Endodermal cell (in vitro differentiated cells): ENCODE data around the gene CFAP92. TPM values are rescaled to one million over a fixed set of nuclear protein-coding genes. Genes with fewer than 3 reads are reported as not detected.
"Not testable (repeated sequence)": the region's sequence is repeated elsewhere in the genome, so short reads cannot be mapped to it uniquely, and the experiment has no call there.

Experiments
- DNase-seq: peaks from one replicate; pipeline ENCODE4 v3.0.0-alpha.2; 2017
- H3K27ac ChIP-seq: 2 replicates; pipeline ENCODE4 v1.5.1; 2013; ENCODE audit warnings: mild to moderate bottlenecking, low read depth, low read length, moderate library complexity
- H3K27me3 ChIP-seq: 2 replicates; pipeline ENCODE4 v1.6.1; 2013; ENCODE audit warnings: mild to moderate bottlenecking, low read length, moderate library complexity; ENCODE audit not compliant: insufficient read depth, control insufficient read depth, poor library complexity, severe bottlenecking
- H3K36me3 ChIP-seq: 2 replicates; pipeline ENCODE4 v1.7.0; 2013; ENCODE audit warnings: mild to moderate bottlenecking, low read length, moderate library complexity; ENCODE audit not compliant: control insufficient read depth, insufficient read depth
- H3K4me1 ChIP-seq: one replicate; pipeline ENCODE4 v1.7.0; 2013; ENCODE audit warnings: low read length; ENCODE audit not compliant: control insufficient read depth, insufficient read depth
- H3K4me3 ChIP-seq: 2 replicates; pipeline ENCODE4 v1.5.1; 2013; ENCODE audit warnings: mild to moderate bottlenecking, low read length, moderate library complexity
- H3K9ac ChIP-seq: 2 replicates; pipeline ENCODE4 v1.6.1; 2013; ENCODE audit warnings: mild to moderate bottlenecking, low read length, moderate library complexity; ENCODE audit not compliant: poor library complexity, severe bottlenecking; ENCODE audit errors: extremely low read depth
- H3K9me3 ChIP-seq: 2 replicates; pipeline ENCODE4 v1.6.1; 2013; ENCODE audit warnings: mild to moderate bottlenecking, low read length, moderate library complexity; ENCODE audit not compliant: control insufficient read depth
- H3K27ac Mint-ChIP-seq: 2 replicates; pipeline ENCODE4 v1.8.0; 2020; ENCODE audit warnings: mixed read lengths
- H3K27me3 Mint-ChIP-seq: 2 replicates; pipeline ENCODE4 v1.8.0; 2021; ENCODE audit warnings: mild to moderate bottlenecking, mixed read lengths; ENCODE audit not compliant: insufficient read depth
- H3K36me3 Mint-ChIP-seq: 2 replicates; pipeline ENCODE4 v1.8.0; 2020; ENCODE audit warnings: low read depth, mixed read lengths
- H3K4me1 Mint-ChIP-seq: 2 replicates; pipeline ENCODE4 v1.8.0; 2020; ENCODE audit warnings: mixed read lengths
- H3K4me3 Mint-ChIP-seq: 2 replicates; pipeline ENCODE4 v1.8.0; 2020; ENCODE audit warnings: mild to moderate bottlenecking, moderate library complexity, mixed read lengths
- H3K9me3 Mint-ChIP-seq: 2 replicates; pipeline ENCODE4 v1.8.0; 2020; ENCODE audit warnings: mild to moderate bottlenecking, mixed read lengths
- WGBS, 2 experiments: methylation state at CpG; one replicate each; pipeline versions ENCODE4 v1.1.5 to v1.1.7; 2013; ENCODE audit warnings: missing lambda C conversion rate in 2 of 2, mixed read lengths in 1 of 2; ENCODE audit not compliant: insufficient coverage in 1 of 2, insufficient read length in 1 of 2; 5-methylcytosine and 5-hydroxymethylcytosine counted together
- total RNA-seq, 2 donors: library from RNA; stranded (reverse); fragmentation: NEBNext Ultra II Directional in 1 of 2; extraction: Animal tissue kit (Norgen Biotek cat#: 25700) in 1 of 2; gene quantifications; 2 replicates in 1 of 2; 3 replicates in 1 of 2; pipeline ENCODE4 v1.2.1, GENCODE V29; 2021
- TF ChIP-seq, protein P1 (sequence below): fragments of 200-600 bp; sonication (generic); conservative IDR thresholded peaks from 2 replicates; pipeline ENCODE4 v1.5.0; 2021; ENCODE audit warnings: antibody characterized with exemption, mild to moderate bottlenecking

The CFAP92 gene
- total RNA-seq, 2 donors from 2014 or later = 1.3 to 3.0 TPM

DNA sequence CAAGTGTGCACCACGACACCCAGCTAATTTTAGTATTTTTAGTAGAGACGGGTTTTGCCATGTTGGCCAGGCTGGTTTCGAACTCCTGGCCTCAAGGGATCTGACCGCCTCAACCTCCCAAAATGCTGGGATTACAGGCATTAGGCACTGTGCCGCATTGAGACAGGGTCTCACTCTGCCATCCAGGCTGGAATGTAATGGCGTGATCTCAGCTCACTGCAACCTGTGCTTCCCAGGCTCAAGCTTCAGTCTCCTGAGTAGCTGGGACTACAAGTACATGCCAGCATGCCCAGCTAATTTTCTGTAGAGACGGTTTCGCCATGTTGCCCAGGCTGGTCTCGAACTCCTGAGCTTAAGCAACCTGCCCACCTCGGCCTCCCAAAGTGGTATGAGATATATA is 62.8 kb downstream of the CFAP92 start:
- H3K9me3 ChIP-seq = peaks cover 20% of the 10 kb centered on the region
- Mint-ChIP-seq H3K9me3 (peaks cover 27% of the 10 kb centered on the region), H3K36me3 (no peaks in the 10 kb centered on the region), H3K4me3 (no peak overlapping the region), H3K27ac (no peak overlapping the region), H3K27me3 (peaks cover 14% of the 10 kb centered on the region), H3K4me1 (no peaks in the 10 kb centered on the region)
- H3K4me3 ChIP-seq = no peak overlapping the region
- no peak for DNase-seq
- H3K36me3 ChIP-seq = no peaks in the 10 kb centered on the region
- H3K4me1 ChIP-seq = no peaks in the 10 kb centered on the region
- H3K27ac ChIP-seq = no peak overlapping the region
- H3K27me3 ChIP-seq = peaks cover 7% of the 10 kb centered on the region
- TF ChIP-seq, protein P1, sequence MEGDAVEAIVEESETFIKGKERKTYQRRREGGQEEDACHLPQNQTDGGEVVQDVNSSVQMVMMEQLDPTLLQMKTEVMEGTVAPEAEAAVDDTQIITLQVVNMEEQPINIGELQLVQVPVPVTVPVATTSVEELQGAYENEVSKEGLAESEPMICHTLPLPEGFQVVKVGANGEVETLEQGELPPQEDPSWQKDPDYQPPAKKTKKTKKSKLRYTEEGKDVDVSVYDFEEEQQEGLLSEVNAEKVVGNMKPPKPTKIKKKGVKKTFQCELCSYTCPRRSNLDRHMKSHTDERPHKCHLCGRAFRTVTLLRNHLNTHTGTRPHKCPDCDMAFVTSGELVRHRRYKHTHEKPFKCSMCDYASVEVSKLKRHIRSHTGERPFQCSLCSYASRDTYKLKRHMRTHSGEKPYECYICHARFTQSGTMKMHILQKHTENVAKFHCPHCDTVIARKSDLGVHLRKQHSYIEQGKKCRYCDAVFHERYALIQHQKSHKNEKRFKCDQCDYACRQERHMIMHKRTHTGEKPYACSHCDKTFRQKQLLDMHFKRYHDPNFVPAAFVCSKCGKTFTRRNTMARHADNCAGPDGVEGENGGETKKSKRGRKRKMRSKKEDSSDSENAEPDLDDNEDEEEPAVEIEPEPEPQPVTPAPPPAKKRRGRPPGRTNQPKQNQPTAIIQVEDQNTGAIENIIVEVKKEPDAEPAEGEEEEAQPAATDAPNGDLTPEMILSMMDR = no peak
- 91 to 97% methylated on average over 6 to 9 of the region's 10 CpGs for WGBS, 2 experiments
- H3K9ac ChIP-seq = no peak overlapping the region

DNA sequence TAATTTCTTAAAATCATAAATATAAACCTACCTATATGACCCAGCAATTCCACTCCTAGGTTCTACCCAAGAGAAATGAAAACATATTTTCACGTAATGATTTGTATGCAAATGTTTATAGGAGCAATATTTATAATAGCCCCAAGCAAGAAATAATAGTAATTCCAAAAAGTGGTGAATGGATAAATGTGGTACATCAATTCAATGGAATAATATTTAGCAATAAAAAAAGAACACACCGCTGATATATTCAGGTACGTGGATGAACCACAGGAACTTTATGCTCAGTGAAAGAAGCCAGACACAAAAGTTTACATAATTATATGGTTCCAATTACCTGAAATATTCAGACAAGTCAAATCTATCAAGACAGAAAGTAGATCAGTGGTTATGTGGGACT is 64.5 kb downstream of the CFAP92 start:
- Mint-ChIP-seq H3K4me3 (no peak overlapping the region), H3K9me3 (peaks cover 44% of the 10 kb centered on the region), H3K4me1 (no peaks in the 10 kb centered on the region), H3K27ac (no peak overlapping the region), H3K36me3 (peaks cover 4% of the 10 kb centered on the region), H3K27me3 (peaks cover 15% of the 10 kb centered on the region)
- no peaks in the 10 kb centered on the region for H3K4me1 ChIP-seq
- TF ChIP-seq, protein P1 = no peak
- H3K4me3 ChIP-seq = no peak overlapping the region
- H3K36me3 ChIP-seq = no peaks in the 10 kb centered on the region
- peaks cover 37% of the 10 kb centered on the region for H3K9me3 ChIP-seq
- no peak overlapping the region for H3K9ac ChIP-seq
- no peak overlapping the region for H3K27ac ChIP-seq
- 100% methylated on average over 2 of the region's 3 CpGs for whole genome bisulfite sequencing, 2 experiments
- peaks cover 7% of the 10 kb centered on the region for H3K27me3 ChIP-seq
- no peak for DNase-seq

DNA sequence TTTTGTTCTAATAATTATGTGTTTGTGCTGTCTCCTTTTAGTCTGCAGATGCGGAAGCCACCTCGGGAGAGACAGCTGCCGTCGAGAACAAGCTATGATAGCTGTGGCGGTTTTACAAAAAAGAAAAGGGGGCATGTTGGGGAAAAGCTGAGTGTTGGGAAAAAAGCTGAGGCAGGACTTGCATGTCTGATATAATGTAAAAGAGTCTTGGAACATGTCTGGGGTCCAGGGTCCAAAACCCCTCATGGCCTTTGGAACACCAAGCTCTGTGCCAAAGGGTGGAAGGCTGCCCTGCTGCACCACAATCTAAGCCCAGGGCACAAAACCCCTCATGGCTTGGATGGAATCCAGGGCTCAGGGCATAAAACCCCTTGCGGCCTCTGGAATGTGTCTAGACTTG is 69.9 kb downstream of the CFAP92 start:
- H3K27ac Mint-ChIP-seq, DNase-seq, H3K9ac ChIP-seq, H3K4me1 ChIP-seq, H3K4me1 Mint-ChIP-seq, H3K4me3 Mint-ChIP-seq, H3K27ac ChIP-seq, H3K27me3 ChIP-seq: not testable (repeated sequence)
- Histone ChIP-seq H3K36me3 (peaks cover 11% of the 10 kb centered on the region), H3K4me3 (peak overlapping the region; percentile 10), H3K9me3 (peaks cover 77% of the 10 kb centered on the region)
- Mint-ChIP-seq H3K9me3 (peaks cover 88% of the 10 kb centered on the region), H3K36me3 (peaks cover 24% of the 10 kb centered on the region), H3K27me3 (peaks cover 26% of the 10 kb centered on the region)
- 97% methylated on average over 6 of the region's 6 CpGs for WGBS, 2 experiments

DNA sequence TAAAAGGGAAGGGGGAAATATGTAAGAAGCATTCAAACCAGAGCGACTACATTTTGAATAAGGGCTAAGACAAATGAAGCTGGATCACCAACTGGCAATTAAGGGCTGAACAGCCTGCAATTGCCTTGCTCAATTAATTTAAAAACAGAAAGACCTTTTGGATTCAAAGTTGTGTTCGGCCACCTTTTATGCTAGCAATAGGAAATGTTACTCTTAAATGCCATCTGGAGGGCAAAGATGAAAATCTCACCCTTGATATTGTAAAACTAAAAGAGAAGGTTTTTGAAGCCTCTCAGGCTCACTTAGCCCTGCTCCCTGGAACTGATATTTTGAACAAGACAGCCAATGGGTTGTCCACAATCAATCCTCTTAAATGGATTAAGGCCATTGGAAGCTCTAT is 70.3 kb downstream of the CFAP92 start:
- Mint-ChIP-seq H3K4me1 (no peaks in the 10 kb centered on the region), H3K36me3 (peaks cover 28% of the 10 kb centered on the region), H3K4me3 (no peak overlapping the region), H3K27me3 (peaks cover 26% of the 10 kb centered on the region), H3K27ac (no peak overlapping the region), H3K9me3 (peaks cover 91% of the 10 kb centered on the region)
- H3K9me3 ChIP-seq = peaks cover 77% of the 10 kb centered on the region
- H3K36me3 ChIP-seq = peaks cover 15% of the 10 kb centered on the region
- H3K9ac ChIP-seq = no peak overlapping the region
- no peaks in the 10 kb centered on the region for H3K27me3 ChIP-seq
- H3K4me3 ChIP-seq = peak overlapping the region; percentile 10
- H3K27ac ChIP-seq = no peak overlapping the region
- 89 to 91% methylated on average over 1 to 2 of the region's 2 CpGs for WGBS, 2 experiments
- no peak for DNase-seq
- TF ChIP-seq, protein P1 = no peak
- no peaks in the 10 kb centered on the region for H3K4me1 ChIP-seq
